Gastroesophageal sphincter (tissue), 4 donors: ENCODE data around the gene CDH13. TPM values are rescaled to one million over a fixed set of nuclear protein-coding genes. Genes with fewer than 3 reads are reported as not detected.

Experiments
- ATAC-seq: fragments of 150-250 bp; one replicate; pipeline ENCODE4 v1.9.1; 2016; ENCODE audit warnings: mild to moderate bottlenecking, moderate library complexity
- H3K27ac ChIP-seq, 4 donors: fragments of 200-600 bp; sonication (generic) in 3 of 4; 1 replicate in 3 of 4; 2 replicates in 1 of 4; pipeline ENCODE4 v1.5.1; 2016 to 2019
- H3K27me3 ChIP-seq: fragments of 200-600 bp; sonication (generic); one replicate; pipeline ENCODE4 v1.5.1; 2019
- H3K36me3 ChIP-seq, 2 donors: fragments of 200-600 bp; sonication (generic); one replicate each; pipeline ENCODE4 v1.5.1; 2019; ENCODE audit warnings: control low read depth in 1 of 2
- H3K4me1 ChIP-seq, 3 donors: fragments of 200-600 bp; sonication (generic); 1 replicate in 2 of 3; 2 replicates in 1 of 3; pipeline ENCODE4 v1.5.1; 2016 to 2019; ENCODE audit warnings: control low read depth in 2 of 3
- H3K4me3 ChIP-seq, 2 donors: fragments of 200-600 bp; sonication (generic); one replicate each; pipeline ENCODE4 v1.5.1; 2019; ENCODE audit warnings: mild to moderate bottlenecking in 1 of 2, moderate library complexity in 1 of 2
- H3K9me3 ChIP-seq, 3 donors: fragments of 200-600 bp; sonication (generic); one replicate each; pipeline ENCODE4 v1.5.1; 2017 to 2019; ENCODE audit warnings: control low read depth in 2 of 3
- CTCF ChIP-seq, 4 experiments: fragments of 200-600 bp in 2 of 4; fragments of 450-650 bp in 2 of 4; sonication (generic) in 1 of 4; IDR thresholded peaks; one replicate each; pipeline ENCODE4 v1.5.1; 2017 to 2019; ENCODE audit warnings: antibody characterized with exemption in 4 of 4, mild to moderate bottlenecking in 2 of 4, moderate library complexity in 2 of 4
- EP300 ChIP-seq: sonication (generic); formaldehyde crosslinking; IDR thresholded peaks from one replicate; pipeline ENCODE4 v1.6.1; 2017; ENCODE audit warnings: antibody characterized with exemption, mild to moderate bottlenecking
- POLR2A ChIP-seq, 2 donors: fragments of 450-650 bp; IDR thresholded peaks; one replicate each; pipeline ENCODE4 v1.6.1; 2017; ENCODE audit warnings: antibody characterized with exemption in 2 of 2, mild to moderate bottlenecking in 2 of 2, moderate library complexity in 1 of 2
- POLR2AphosphoS5 ChIP-seq: sonication (generic); formaldehyde crosslinking; IDR thresholded peaks from one replicate; pipeline ENCODE4 v1.6.1; 2017; ENCODE audit warnings: antibody characterized with exemption
- WGBS, 2 donors: methylation state at CpG; one replicate each; pipeline ENCODE4 v1.1.5; 2018; ENCODE audit warnings: low coverage in 1 of 2; 5-methylcytosine and 5-hydroxymethylcytosine counted together
- total RNA-seq, 4 donors: library from RNA; depleted of rRNA; stranded (reverse); fragments of >200 nt; gene quantifications; one replicate each; pipeline ENCODE4 v1.1.0, GENCODE V29; 2016

CDH13 gene
- total RNA-seq, 4 donors from 2014 or later, result 4.2 to 22.3 (median 11.4) TPM

- ATAC-seq, result no peak
- H3K36me3 ChIP-seq, result no peaks in the 10 kb centered on the region
- no peaks in the 10 kb centered on the region for H3K4me1 ChIP-seq
- peaks cover 8% of the 10 kb centered on the region for H3K27me3 ChIP-seq
- 78 to 83% methylated on average over 8 of the region's 8 CpGs for WGBS, 2 donors
- H3K4me3 ChIP-seq, result no peak overlapping the region
- TF ChIP-seq EP300, result no peak
- no peak for TF ChIP-seq POLR2A (IDR thresholded peaks at IDR 0.05)
- TF ChIP-seq POLR2AphosphoS5, result no peak
- no peak for TF ChIP-seq CTCF (IDR thresholded peaks at IDR 0.05)
- H3K27ac ChIP-seq, result no peak overlapping the region
- no peaks in the 10 kb centered on the region for H3K9me3 ChIP-seq
Observed at GRCh38 chr16:83248735-83249463, 622.1 kb downstream of the CDH13 start.

- no peaks in the 10 kb centered on the region for H3K4me1 ChIP-seq
- WGBS, 2 donors, result 64 to 75% methylated on average over 1 of the region's 3 CpGs
- no peak for ATAC-seq
Observed at GRCh38 chr16:83253521-83253920, 626.8 kb downstream of the CDH13 start.

GRCh38 chr16:83258366-83258928 lies 631.7 kb downstream of the CDH13 start:
- TF ChIP-seq EP300, result no peak
- no peak for TF ChIP-seq POLR2A (IDR thresholded peaks at IDR 0.05)
- no peak for TF ChIP-seq POLR2AphosphoS5
- no peak for TF ChIP-seq CTCF (IDR thresholded peaks at IDR 0.05)
- 83 to 89% methylated on average over 5 to 8 of the region's 9 CpGs for WGBS, 2 donors
- Histone ChIP-seq H3K27me3 (no peaks in the 10 kb centered on the region), H3K4me3 (no peak overlapping the region), H3K4me1 (no peaks in the 10 kb centered on the region), H3K27ac (no peak overlapping the region), H3K9me3 (no peaks in the 10 kb centered on the region), H3K36me3 (no peaks in the 10 kb centered on the region)
- no peak for ATAC-seq

More at GRCh38 chr16:83253521-83253920, 626.8 kb downstream of the CDH13 start:
- Histone ChIP-seq H3K27me3 (peaks cover 5% of the 10 kb centered on the region), H3K9me3 (no peaks in the 10 kb centered on the region), H3K36me3 (no peaks in the 10 kb centered on the region), H3K27ac (no peak overlapping the region), H3K4me3 (no peak overlapping the region)
- TF ChIP-seq POLR2A (IDR thresholded peaks at IDR 0.05), result no peak
- no peak for TF ChIP-seq CTCF (IDR thresholded peaks at IDR 0.05)
- TF ChIP-seq EP300, result no peak
- no peak for TF ChIP-seq POLR2AphosphoS5

- no peak for TF ChIP-seq POLR2AphosphoS5
- no peak for TF ChIP-seq POLR2A (IDR thresholded peaks at IDR 0.05)
- no peak for TF ChIP-seq CTCF (IDR thresholded peaks at IDR 0.05)
- TF ChIP-seq EP300, result no peak
- Histone ChIP-seq H3K4me1 (no peaks in the 10 kb centered on the region), H3K9me3 (no peaks in the 10 kb centered on the region), H3K27me3 (peaks cover 9% of the 10 kb centered on the region), H3K36me3 (no peaks in the 10 kb centered on the region), H3K4me3 (no peak overlapping the region), H3K27ac (no peak overlapping the region)
- no peak for ATAC-seq
- WGBS, 2 donors, result 72 to 80% methylated on average over 5 to 7 of the region's 7 CpGs
Observed at GRCh38 chr16:83266848-83267553, 640.2 kb downstream of the CDH13 start.
